Neural cell (in vitro differentiated cells): ENCODE data around the gene XPR1. TPM values are rescaled to one million over a fixed set of nuclear protein-coding genes. Genes with fewer than 3 reads are reported as not detected.

Experiments
- H2AFZ ChIP-seq: fragments of 200-600, 300-800 bp; sonication (generic), shearing (Covaris generic); 2 replicates; pipeline ENCODE4 v1.6.0; 2014; ENCODE audit warnings: low read depth, mild to moderate bottlenecking, antibody characterized with exemption, low read length, moderate library complexity
- H3F3A ChIP-seq: fragments of 200-600 bp; shearing (Covaris generic); 2 replicates; pipeline ENCODE4 v1.6.1; 2016; ENCODE audit warnings: mild to moderate bottlenecking, moderate library complexity, mixed read lengths, antibody characterized with exemption, low read length; ENCODE audit not compliant: insufficient read depth, poor library complexity, severe bottlenecking
- H3K27ac ChIP-seq: fragments of 200-600, 300-800 bp; sonication (generic), shearing (Covaris generic); 2 replicates; pipeline ENCODE4 v1.5.1; 2014; ENCODE audit warnings: mild to moderate bottlenecking, low read length, moderate library complexity
- H3K27me3 ChIP-seq: fragments of 300-800, 200-600 bp; sonication (generic), shearing (Covaris generic); 2 replicates; pipeline ENCODE4 v1.6.0; 2014; ENCODE audit warnings: mild to moderate bottlenecking, low read depth, low read length, moderate library complexity; ENCODE audit not compliant: insufficient read depth
- H3K36me3 ChIP-seq: fragments of 300-800, 200-600 bp; sonication (generic), shearing (Covaris generic); 2 replicates; pipeline ENCODE4 v1.5.1; 2014; ENCODE audit warnings: mild to moderate bottlenecking, antibody characterized with exemption, low read length, moderate library complexity; ENCODE audit not compliant: insufficient read depth
- H3K4me2 ChIP-seq: fragments of 300-800, 200-600 bp; sonication (generic), shearing (Covaris generic); 2 replicates; pipeline ENCODE4 v1.6.0; 2014; ENCODE audit warnings: mild to moderate bottlenecking, low read length
- H3K4me3 ChIP-seq: fragments of 300-800, 200-600 bp; sonication (generic), shearing (Covaris generic); 2 replicates; pipeline ENCODE4 v1.5.1; 2014; ENCODE audit warnings: mild to moderate bottlenecking, low read length, moderate library complexity
- H3K79me2 ChIP-seq: fragments of 200-600 bp; shearing (Covaris generic); replicated peaks from 2 replicates; pipeline ENCODE4 v1.6.0; 2014; ENCODE audit warnings: mild to moderate bottlenecking, low read length, moderate library complexity; ENCODE audit not compliant: insufficient read depth
- H3K9ac ChIP-seq: fragments of 300-800, 200-600 bp; sonication (generic), shearing (Covaris generic); 2 replicates; pipeline ENCODE4 v1.6.1; 2016; ENCODE audit warnings: mild to moderate bottlenecking, low read length, mixed read lengths
- H3K9me2 ChIP-seq: fragments of 200-600 bp; shearing (Covaris generic); 2 replicates; pipeline ENCODE4 v1.6.1; 2016; ENCODE audit warnings: mild to moderate bottlenecking, low read length, mixed read lengths; ENCODE audit not compliant: insufficient read depth
- H3K9me3 ChIP-seq: fragments of 200-600, 300-800 bp; sonication (generic), shearing (Covaris generic); 2 replicates; pipeline ENCODE4 v1.6.1; 2016; ENCODE audit warnings: mild to moderate bottlenecking, mixed run types, low read length, moderate library complexity, mixed read lengths
- H4K20me1 ChIP-seq: fragments of 200-600 bp; shearing (Covaris generic); 2 replicates; pipeline ENCODE4 v1.6.1; 2016; ENCODE audit warnings: mild to moderate bottlenecking, mixed run types; ENCODE audit not compliant: insufficient read depth
- EP300 ChIP-seq: fragments of 450-650 bp; conservative IDR thresholded peaks from 2 replicates; pipeline ENCODE4 v1.6.1; 2014; ENCODE audit warnings: antibody characterized with exemption, mild to moderate bottlenecking, moderate library complexity; ENCODE audit not compliant: poor library complexity, severe bottlenecking
- EZH2 ChIP-seq: fragments of 200-600, 300-800 bp; shearing (Covaris generic), sonication (generic); IDR thresholded peaks from 2 replicates; pipeline ENCODE4 v1.6.1; 2014; ENCODE audit warnings: antibody characterized with exemption, low read length, borderline replicate concordance, mild to moderate bottlenecking; ENCODE audit not compliant: insufficient read depth, poor library complexity, severe bottlenecking
- MXI1 ChIP-seq: fragments of 450-650 bp; conservative IDR thresholded peaks from 2 replicates; pipeline ENCODE4 v1.6.1; 2014; ENCODE audit warnings: antibody characterized with exemption, mild to moderate bottlenecking; ENCODE audit not compliant: poor library complexity, severe bottlenecking
- POLR2AphosphoS5 ChIP-seq: IDR thresholded peaks from 2 replicates; pipeline ENCODE4 v1.6.1; 2012
- RAD21 ChIP-seq: fragments of 450-650 bp; conservative IDR thresholded peaks from 2 replicates; pipeline ENCODE4 v1.6.1; 2014; ENCODE audit warnings: antibody characterized with exemption, mild to moderate bottlenecking, moderate library complexity
- REST ChIP-seq: IDR thresholded peaks from 2 replicates; pipeline ENCODE4 v1.6.1; 2012; ENCODE audit warnings: borderline replicate concordance
- SMC3 ChIP-seq: fragments of 450-650 bp; conservative IDR thresholded peaks from 2 replicates; pipeline ENCODE4 v1.6.1; 2014; ENCODE audit warnings: antibody characterized with exemption, mild to moderate bottlenecking, moderate library complexity; ENCODE audit not compliant: poor library complexity
- TAF1 ChIP-seq: IDR thresholded peaks from 2 replicates; pipeline ENCODE4 v1.6.1; 2012; ENCODE audit warnings: low read depth
- polyA plus RNA-seq: library from polyadenylated mRNA; depleted of rRNA; stranded (reverse); fragments of >200 nt; gene quantifications from 2 replicates; pipeline ENCODE4 v1.2.3, GENCODE V29; 2014
- TF ChIP-seq, protein P1 (sequence below): fragments of 450-650 bp; IDR thresholded peaks from 2 replicates; pipeline ENCODE4 v1.5.1; 2014; ENCODE audit warnings: antibody characterized with exemption, mild to moderate bottlenecking, moderate library complexity; ENCODE audit not compliant: poor library complexity, severe bottlenecking

The XPR1 gene
- polyA plus RNA-seq, 1 donor from 2014 or later, result 185 TPM

- H3K4me2 ChIP-seq, result no peak overlapping the region
- H3K27me3 ChIP-seq, result no peaks in the 10 kb centered on the region
- H3K79me2 ChIP-seq, result peaks cover 63% of the 10 kb centered on the region
- H3K9me3 ChIP-seq, result no peaks in the 10 kb centered on the region
- H3K9ac ChIP-seq, result no peak overlapping the region
- no peak overlapping the region for H3K27ac ChIP-seq
- no peaks in the 10 kb centered on the region for H3K9me2 ChIP-seq
- no peaks in the 10 kb centered on the region for H3K36me3 ChIP-seq
- no peak overlapping the region for H2AFZ ChIP-seq
- no peaks in the 10 kb centered on the region for H4K20me1 ChIP-seq
- no peaks in the 10 kb centered on the region for H3F3A ChIP-seq
- H3K4me3 ChIP-seq, result no peak overlapping the region
- TF ChIP-seq RAD21 (no peak), TAF1 (no peak), EP300 (no peak), EZH2 (no peak), POLR2AphosphoS5 (no peak), SMC3 (no peak), MXI1 (no peak), REST (no peak)
- TF ChIP-seq, protein P1, sequence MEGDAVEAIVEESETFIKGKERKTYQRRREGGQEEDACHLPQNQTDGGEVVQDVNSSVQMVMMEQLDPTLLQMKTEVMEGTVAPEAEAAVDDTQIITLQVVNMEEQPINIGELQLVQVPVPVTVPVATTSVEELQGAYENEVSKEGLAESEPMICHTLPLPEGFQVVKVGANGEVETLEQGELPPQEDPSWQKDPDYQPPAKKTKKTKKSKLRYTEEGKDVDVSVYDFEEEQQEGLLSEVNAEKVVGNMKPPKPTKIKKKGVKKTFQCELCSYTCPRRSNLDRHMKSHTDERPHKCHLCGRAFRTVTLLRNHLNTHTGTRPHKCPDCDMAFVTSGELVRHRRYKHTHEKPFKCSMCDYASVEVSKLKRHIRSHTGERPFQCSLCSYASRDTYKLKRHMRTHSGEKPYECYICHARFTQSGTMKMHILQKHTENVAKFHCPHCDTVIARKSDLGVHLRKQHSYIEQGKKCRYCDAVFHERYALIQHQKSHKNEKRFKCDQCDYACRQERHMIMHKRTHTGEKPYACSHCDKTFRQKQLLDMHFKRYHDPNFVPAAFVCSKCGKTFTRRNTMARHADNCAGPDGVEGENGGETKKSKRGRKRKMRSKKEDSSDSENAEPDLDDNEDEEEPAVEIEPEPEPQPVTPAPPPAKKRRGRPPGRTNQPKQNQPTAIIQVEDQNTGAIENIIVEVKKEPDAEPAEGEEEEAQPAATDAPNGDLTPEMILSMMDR, result no peak
Measured at GRCh38 chr1:180675586-180675985, 43.8 kb downstream of the XPR1 start.

GRCh38 chr1:180680558-180681144 lies 48.8 kb downstream of the XPR1 start:
- Histone ChIP-seq H3K27ac (no peak overlapping the region), H3K9ac (no peak overlapping the region), H3F3A (no peaks in the 10 kb centered on the region)

More at GRCh38 chr1:180680558-180681144, 48.8 kb downstream of the XPR1 start:
- Histone ChIP-seq H4K20me1 (no peaks in the 10 kb centered on the region), H3K27me3 (no peaks in the 10 kb centered on the region), H3K9me3 (no peaks in the 10 kb centered on the region), H3K4me2 (no peak overlapping the region), H2AFZ (no peak overlapping the region), H3K9me2 (no peaks in the 10 kb centered on the region), H3K4me3 (no peak overlapping the region), H3K36me3 (no peaks in the 10 kb centered on the region), H3K79me2 (peaks cover 32% of the 10 kb centered on the region)
- TF ChIP-seq EP300 (no peak), EZH2 (no peak), REST (no peak), MXI1 (no peak), SMC3 (no peak), TAF1 (no peak), POLR2AphosphoS5 (no peak), RAD21 (no peak)
- TF ChIP-seq, protein P1, result no peak
